Right hindlimb (tissue), 1 donor: ENCODE measurements around the gene MAP2K5.

ENCODE experiments used
- DNase-seq: peaks from one replicate; pipeline ENCODE4 v3.0.0-alpha.2; 2018

MAP2K5 gene

GRCh38 chr15:67542420-67543347 lies at the start of gene MAP2K5:
Gene MAP2K5, plus strand, starts transcription at chr15:67542703. Its CDS starts 633 bp downstream, at chr15:67543336.
- DNase-seq = peak; percentile 88

- DNase-seq = no peak
Observed at GRCh38 chr15:67495585-67495984, 46.9 kb upstream of the MAP2K5 start.

- DNase-seq = no peak
Observed at GRCh38 chr15:67501177-67501835, 41.2 kb upstream of the MAP2K5 start.

DNA sequence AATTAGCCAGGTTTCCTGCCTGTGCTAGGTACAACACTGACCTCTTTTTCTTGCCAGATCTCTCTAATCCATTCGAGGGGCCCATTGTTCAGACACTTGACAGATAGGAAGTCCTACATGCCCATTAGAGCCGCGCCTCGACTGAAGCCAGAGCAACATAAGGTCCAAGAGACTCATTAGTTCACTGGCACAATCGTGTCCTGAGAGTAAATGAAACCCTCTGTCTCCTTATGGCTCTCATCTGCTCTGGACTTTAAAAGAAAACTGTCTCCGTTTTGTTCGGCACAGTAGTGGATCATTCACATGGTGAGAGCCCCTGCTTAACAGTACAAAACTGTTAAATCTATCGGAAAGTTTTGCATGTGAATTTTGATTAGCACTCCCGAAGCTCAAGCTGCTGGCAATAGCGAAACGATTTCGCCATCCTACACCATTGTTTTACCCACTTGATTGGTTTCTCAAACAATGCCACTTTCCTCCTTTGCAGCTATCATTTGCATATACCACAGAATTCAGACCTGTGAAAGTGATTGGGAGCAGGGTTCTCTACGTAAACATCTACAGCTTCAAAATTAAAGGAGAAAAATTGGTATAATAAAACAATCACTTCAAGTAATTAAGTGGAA lies 40.6 kb upstream of the MAP2K5 start:
- DNase-seq = no peak

DNA sequence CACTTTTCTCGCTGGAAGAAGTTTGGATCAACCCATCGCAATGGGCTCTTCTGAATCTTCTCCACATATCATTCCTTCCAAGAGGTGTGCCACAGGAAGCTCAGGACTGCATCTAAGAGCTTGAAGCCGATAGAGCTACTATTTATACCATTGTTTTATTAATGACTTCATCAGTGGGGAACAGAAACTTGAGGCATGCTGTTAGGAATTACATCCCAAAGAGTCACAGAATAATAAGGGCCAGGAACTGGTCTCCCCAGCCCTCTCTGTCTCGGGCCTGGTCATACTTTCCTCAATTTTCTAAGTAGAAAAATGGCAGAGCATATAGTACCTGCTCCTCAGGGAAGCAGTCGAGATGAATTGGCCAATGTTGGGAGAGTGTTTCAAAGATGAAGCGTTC lies 38.4 kb upstream of the MAP2K5 start:
- no peak for DNase-seq

- no peak for DNase-seq
Observed at GRCh38 chr15:67504796-67505195, 37.7 kb upstream of the MAP2K5 start.

DNA sequence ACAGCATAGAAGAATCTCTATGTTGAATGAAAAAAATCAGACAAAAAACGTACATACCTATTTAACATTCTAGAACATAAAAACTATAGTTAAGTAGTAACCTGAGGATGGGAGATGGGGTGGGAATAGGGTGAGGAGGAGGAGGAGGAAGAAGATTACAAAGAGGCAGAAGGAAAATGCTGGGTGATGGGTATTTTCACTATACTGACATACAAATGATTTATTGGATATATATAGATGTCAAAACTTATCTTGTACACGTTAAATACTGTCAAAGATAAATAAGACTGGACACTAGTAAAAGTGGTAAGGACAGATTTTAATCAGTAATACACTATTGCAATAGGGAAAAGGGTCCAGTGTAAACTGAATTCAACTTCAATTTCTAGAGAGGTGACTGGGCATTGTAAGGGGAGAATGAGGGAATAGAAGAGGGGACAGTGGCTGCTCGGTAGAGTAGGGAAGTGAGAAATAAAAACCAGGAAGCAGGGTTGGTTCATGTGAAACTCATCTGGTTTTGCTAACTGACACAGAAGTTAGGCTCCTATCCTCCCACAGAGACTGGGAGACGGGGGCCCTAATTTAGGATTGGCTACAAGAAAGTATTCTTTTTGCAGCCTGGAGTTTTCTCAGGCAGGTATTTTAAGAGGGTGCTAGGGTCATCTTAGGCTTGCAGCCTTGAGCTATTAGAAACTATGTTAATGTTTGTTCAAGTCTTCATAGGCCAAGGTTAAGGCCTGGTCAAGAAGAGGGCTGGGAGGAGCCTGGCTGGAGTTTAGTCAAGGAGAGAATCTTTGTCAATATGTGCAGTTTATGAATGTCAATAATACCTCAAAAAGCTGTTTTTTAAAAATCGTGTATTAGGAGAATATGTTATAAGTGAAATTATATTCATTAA lies 36.6 kb upstream of the MAP2K5 start:
- no peak for DNase-seq

DNA sequence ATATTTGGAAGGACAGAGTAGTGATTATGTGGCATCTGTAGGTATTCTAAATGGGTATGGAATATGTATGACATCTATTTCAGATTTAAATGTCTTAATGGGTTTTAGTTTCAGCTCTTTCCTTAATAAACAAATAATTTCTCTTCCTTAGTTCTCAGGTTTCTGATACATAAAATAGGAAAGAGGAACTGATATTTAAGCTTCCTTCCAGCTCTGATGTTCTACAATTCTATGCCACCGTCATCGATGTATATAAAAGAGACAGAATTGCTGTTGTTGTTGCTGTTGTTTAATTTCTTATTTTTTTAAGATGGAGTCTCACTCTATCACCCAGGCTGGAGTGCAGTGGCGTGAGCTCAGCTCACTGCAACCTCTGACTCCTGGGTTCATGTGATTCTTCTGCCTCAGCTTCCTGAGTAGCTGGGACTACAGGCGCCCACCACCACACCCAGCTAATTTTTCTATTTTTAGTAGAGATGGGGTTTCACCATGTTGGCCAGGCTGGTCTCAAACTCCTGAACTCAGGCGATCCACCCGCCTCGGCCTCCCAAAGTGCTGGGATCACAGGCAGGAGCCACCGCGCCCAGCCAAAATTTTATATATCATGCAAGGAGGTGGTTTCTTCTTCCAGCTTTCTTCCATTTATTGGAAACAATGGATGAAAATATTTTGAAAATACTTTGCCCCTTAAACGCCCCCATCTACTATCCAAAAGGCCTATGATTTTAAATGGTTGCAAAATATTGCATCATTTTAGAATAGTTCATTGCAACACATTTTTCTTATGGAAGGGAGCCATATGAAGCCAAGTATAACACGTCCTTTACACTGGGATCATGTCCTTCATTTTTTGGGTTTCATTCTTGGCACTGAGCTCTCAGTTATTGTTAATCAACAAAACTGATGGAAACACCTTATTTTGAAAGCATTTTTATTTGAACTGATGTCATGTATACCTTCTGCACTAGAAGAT lies 35.4 kb upstream of the MAP2K5 start:
- DNase-seq = no peak

DNA sequence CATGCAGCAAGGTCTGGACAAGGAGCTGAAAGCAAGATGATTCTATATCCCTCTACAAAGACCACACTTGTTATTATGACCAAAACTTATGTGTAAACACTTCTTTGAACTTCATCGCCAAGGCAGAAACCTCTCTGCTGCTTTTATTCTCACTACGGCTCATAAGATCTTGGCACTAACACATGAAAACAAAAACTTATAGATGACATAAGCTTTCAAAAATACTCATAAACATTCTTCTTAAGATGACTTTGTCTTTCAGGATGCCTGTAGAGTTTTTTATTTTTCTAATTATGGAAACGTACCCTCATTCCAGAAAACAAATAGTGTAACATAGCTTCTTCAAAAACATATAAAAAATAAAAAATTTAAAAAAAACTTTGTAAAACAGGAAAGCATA lies 34.1 kb upstream of the MAP2K5 start:
- DNase-seq = no peak

DNA sequence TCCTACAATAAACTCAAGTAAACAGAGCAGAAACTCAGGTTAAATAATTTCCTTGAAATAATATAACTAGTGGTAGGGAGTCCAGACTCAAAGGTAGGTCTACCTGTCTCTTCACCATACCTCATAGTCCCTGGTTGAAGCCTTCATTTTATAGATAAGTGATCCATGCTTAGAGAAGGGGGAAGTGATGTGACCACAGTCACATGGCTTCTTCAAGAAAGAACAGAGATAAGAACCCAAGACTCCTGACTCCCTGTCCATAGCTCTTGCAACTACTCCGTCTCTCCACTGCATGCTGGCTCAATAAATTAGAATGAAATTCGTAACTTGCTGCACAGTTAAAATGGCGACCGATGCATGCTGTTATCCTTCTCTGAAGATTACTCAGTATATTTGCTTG lies 32.6 kb upstream of the MAP2K5 start:
- DNase-seq = no peak

GRCh38 chr15:67510597-67511190 lies 31.8 kb upstream of the MAP2K5 start:
- DNase-seq = no peak

DNA sequence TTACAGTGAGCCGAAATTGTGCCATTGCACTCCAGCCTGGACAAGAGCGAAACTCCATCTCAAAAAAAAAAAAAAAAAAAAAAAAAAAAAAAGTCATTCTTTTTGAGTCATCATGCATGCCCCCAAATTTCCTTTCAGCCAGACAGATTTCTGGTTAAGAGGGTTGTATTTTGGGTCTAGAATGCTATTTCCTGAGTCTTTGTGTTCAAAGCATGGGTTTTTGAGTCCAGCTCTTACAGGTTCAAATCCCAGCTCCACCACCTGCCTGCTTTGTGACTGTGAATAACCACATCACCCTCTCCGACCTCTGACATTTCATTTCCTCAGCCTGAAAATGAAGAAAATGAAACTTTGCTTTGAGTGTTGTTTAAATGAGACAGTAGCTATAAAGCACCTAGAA lies 30.9 kb upstream of the MAP2K5 start:
- no peak for DNase-seq

GRCh38 chr15:67512140-67512539 lies 30.4 kb upstream of the MAP2K5 start:
- DNase-seq = no peak

GRCh38 chr15:67512933-67513714 lies 29.4 kb upstream of the MAP2K5 start:
- DNase-seq = no peak

DNA sequence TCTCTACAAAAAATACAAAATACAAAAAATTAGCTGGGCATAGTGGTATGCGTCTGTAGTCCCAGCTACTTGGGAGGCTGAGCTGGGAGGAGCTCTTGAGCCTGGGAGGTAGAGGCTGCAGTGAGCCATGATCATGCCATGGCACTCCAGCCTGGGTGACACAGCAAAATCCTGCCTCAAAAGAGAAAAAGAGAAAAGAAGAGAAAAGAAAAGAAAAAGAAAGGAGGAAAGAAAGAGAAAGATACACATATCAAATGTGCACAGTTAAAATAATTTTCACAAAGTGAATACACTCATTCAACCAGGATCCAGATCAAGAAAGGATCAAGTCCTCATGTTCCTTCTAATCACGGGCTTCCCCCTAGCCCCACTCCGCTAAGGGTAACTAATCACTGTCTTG lies 27.4 kb upstream of the MAP2K5 start:
- no peak for DNase-seq

- no peak for DNase-seq
Observed at GRCh38 chr15:67515557-67515956, 26.9 kb upstream of the MAP2K5 start.

DNA sequence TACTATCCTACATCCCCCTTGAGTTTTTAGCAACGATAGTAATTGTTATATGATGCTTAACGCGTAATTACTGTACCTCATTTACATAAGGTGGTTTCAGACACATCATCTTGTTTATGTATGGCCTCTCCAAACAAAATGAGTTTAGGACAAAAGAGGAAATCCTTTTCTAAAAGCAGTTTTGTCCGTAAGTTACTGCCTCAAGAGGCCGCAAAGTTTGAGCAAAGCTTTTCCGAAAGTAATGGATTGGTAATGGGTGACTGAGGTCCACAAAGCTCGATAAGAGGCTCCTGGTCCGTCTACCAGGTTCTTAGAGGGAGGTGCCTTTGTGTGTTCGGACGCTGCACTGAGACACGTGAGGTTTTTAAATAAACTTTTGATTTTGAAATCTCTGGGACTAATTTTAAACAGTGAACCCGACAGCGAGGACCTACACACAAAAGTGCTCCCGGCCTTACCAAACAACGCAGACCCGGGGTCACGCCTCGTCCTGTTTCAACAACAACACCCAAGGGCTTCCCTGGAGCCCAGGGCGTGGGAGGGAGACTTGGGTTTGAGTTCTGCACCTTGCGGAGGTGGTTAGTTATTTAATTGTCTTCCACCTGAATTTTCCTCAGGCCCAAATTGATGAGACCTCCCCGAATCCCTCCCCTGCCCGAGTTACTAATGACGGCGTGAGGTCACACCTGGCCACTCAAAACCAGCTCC lies 22.0 kb upstream of the MAP2K5 start:
- no peak for DNase-seq

- DNase-seq = peak; percentile 89
Observed at GRCh38 chr15:67521029-67521782, 21.3 kb upstream of the MAP2K5 start, which contains the start of gene C15orf61. Gene C15orf61, plus strand, starts transcription at chr15:67521131. Its CDS starts 118 bp downstream, at chr15:67521249.
